GM23338 (cell line): Measurements from ENCODE around the gene USP10. TPM values are rescaled to one million over a fixed set of nuclear protein-coding genes. Genes with fewer than 3 reads are reported as not detected.
A peak's percentile ranks its signal among the peaks of the same experiment; 100 is the strongest.

Experiments
- ATAC-seq: fragments of 200-7000 bp; cut with Tn5 transposase; 3 replicates; pipeline ENCODE4 v1.9.1; 2020
- DNase-seq: peaks from one replicate; pipeline ENCODE4 v3.0.0-alpha.2; 2015; ENCODE audit warnings: low spot score
- H2AFZ ChIP-seq: fragments of 200-600 bp; sonication (generic); 2 replicates; pipeline ENCODE4 v1.8.0; 2016; ENCODE audit warnings: antibody characterized with exemption, mild to moderate bottlenecking, moderate library complexity
- H3F3A ChIP-seq: fragments of 200-600 bp; sonication (generic); replicated peaks from 2 replicates; pipeline ENCODE4 v1.8.0; 2017; ENCODE audit warnings: antibody characterized with exemption, mixed run types, low read depth
- H3K27ac ChIP-seq: fragments of 200-600 bp; sonication (generic); 2 replicates; pipeline ENCODE4 v1.6.1; 2016; ENCODE audit warnings: low read depth
- H3K27me3 ChIP-seq: fragments of 200-600 bp; sonication (generic); 2 replicates; pipeline ENCODE4 v1.8.0; 2016; ENCODE audit warnings: mild to moderate bottlenecking, mixed run types, moderate library complexity; ENCODE audit not compliant: insufficient read depth
- H3K36me3 ChIP-seq: fragments of 200-600 bp; sonication (generic); 2 replicates; pipeline ENCODE4 v1.8.0; 2016; ENCODE audit warnings: mild to moderate bottlenecking; ENCODE audit not compliant: insufficient read depth
- H3K4me1 ChIP-seq: fragments of 200-600 bp; sonication (generic); 2 replicates; pipeline ENCODE4 v1.8.0; 2016; ENCODE audit warnings: mild to moderate bottlenecking, moderate library complexity; ENCODE audit not compliant: insufficient read depth
- H3K4me2 ChIP-seq: fragments of 200-600 bp; sonication (generic); 2 replicates; pipeline ENCODE4 v1.7.1; 2017; ENCODE audit warnings: mixed run types
- H3K4me3 ChIP-seq: fragments of 200-600 bp; sonication (generic); 2 replicates; pipeline ENCODE4 v1.6.1; 2016; ENCODE audit warnings: mixed run types
- H3K79me2 ChIP-seq: fragments of 200-600 bp; sonication (generic); replicated peaks from 2 replicates; pipeline ENCODE4 v1.8.0; 2017; ENCODE audit warnings: mild to moderate bottlenecking; ENCODE audit not compliant: insufficient read depth
- H3K9me2 ChIP-seq: fragments of 200-600 bp; sonication (generic); 2 replicates; pipeline ENCODE4 v1.8.0; 2017; ENCODE audit not compliant: insufficient read depth
- H4K20me1 ChIP-seq: fragments of 200-600 bp; sonication (generic); replicated peaks from 2 replicates; pipeline ENCODE4 v1.8.0; 2017; ENCODE audit warnings: mild to moderate bottlenecking; ENCODE audit not compliant: insufficient read depth
- H3K27ac Mint-ChIP-seq: 2 replicates; pipeline ENCODE4 v1.8.0; 2020; ENCODE audit warnings: inconsistent platforms, mild to moderate bottlenecking, moderate library complexity, mixed read lengths
- H3K27me3 Mint-ChIP-seq: 3 replicates; pipeline ENCODE4 v1.8.0; 2022; ENCODE audit warnings: low read depth, mild to moderate bottlenecking, moderate library complexity, mixed read lengths, inconsistent platforms; ENCODE audit not compliant: insufficient read depth, poor library complexity
- H3K36me3 Mint-ChIP-seq: 3 replicates; pipeline ENCODE4 v1.8.0; 2021; ENCODE audit warnings: low read depth, mild to moderate bottlenecking, inconsistent platforms, moderate library complexity, mixed read lengths
- H3K4me1 Mint-ChIP-seq: 3 replicates; pipeline ENCODE4 v1.8.0; 2020; ENCODE audit warnings: mild to moderate bottlenecking, inconsistent platforms, mixed read lengths
- H3K4me3 Mint-ChIP-seq: 3 replicates; pipeline ENCODE4 v1.8.0; 2021; ENCODE audit warnings: moderate library complexity, mild to moderate bottlenecking, inconsistent platforms, mixed read lengths
- H3K9me3 Mint-ChIP-seq: 3 replicates; pipeline ENCODE4 v1.8.0; 2020; ENCODE audit warnings: moderate library complexity, mild to moderate bottlenecking, inconsistent platforms, mixed read lengths
- CREB1 ChIP-seq: fragments of 250-450 bp; sonication (Bioruptor Pico); IDR thresholded peaks from 2 replicates; pipeline ENCODE4 v1.5.0; 2020; ENCODE audit warnings: low read depth, mild to moderate bottlenecking, moderate library complexity
- EZH2 ChIP-seq: fragments of 200-600 bp; sonication (generic); IDR thresholded peaks from one replicate; pipeline ENCODE4 v1.8.0; 2017; ENCODE audit warnings: antibody characterized with exemption, mild to moderate bottlenecking, low read depth; ENCODE audit not compliant: unreplicated experiment
- EZH2phosphoT487 ChIP-seq: fragments of 200-600 bp; sonication (generic); IDR thresholded peaks from one replicate; pipeline ENCODE4 v1.8.1; 2018; ENCODE audit warnings: antibody characterized with exemption; ENCODE audit not compliant: unreplicated experiment
- NANOG ChIP-seq: IDR thresholded peaks from 2 replicates; pipeline ENCODE4 v1.6.1; 2016; ENCODE audit warnings: antibody characterized with exemption, borderline replicate concordance
- POLR2AphosphoS5 ChIP-seq: IDR thresholded peaks from 2 replicates; pipeline ENCODE4 v1.6.1; 2016; ENCODE audit warnings: antibody characterized with exemption, low read depth
- STAT1 ChIP-seq: IDR thresholded peaks from one replicate; pipeline ENCODE4 v1.6.1; 2016; ENCODE audit warnings: antibody characterized with exemption; ENCODE audit not compliant: unreplicated experiment
- ZNF462 ChIP-seq: fragments of 250-450 bp; sonication (Bioruptor Pico); IDR thresholded peaks from 2 replicates; pipeline ENCODE4 v1.5.0; 2020; ENCODE audit warnings: mild to moderate bottlenecking, moderate library complexity
- polyA plus RNA-seq: library from polyadenylated mRNA; unstranded; fragments of >200 nt; fragmentation: Nextera tagmentation; extraction: Ambion mirVana; gene quantifications from 2 replicates; pipeline ENCODE4 v1.2.1, GENCODE V29; 2016
- total RNA-seq: library from RNA; depleted of rRNA; stranded (reverse); fragments of >200 nt; shearing (Covaris generic); gene quantifications from 2 replicates; pipeline ENCODE4 v1.2.3, GENCODE V29; 2014

The USP10 gene
- total and polyA plus RNA-seq, 2 experiments from 2014 or later = 158 to 194 TPM

GRCh38 chr16:84699147-84699711 lies 571 bp upstream of the USP10 start:
- Histone ChIP-seq H4K20me1 (peaks cover 36% of the 10 kb centered on the region), H3K4me1 (peaks cover 37% of the 10 kb centered on the region), H3K4me2 (peak overlapping the region; percentile 95), H3K79me2 (peaks cover 41% of the 10 kb centered on the region), H3K27me3 (no peaks in the 10 kb centered on the region), H3F3A (no peaks in the 10 kb centered on the region), H3K4me3 (peak overlapping the region; percentile 67), H2AFZ (peak overlapping the region; percentile 94), H3K9me2 (peaks cover 5% of the 10 kb centered on the region; the same call in 1 of the 2 replicates), H3K36me3 (no peaks in the 10 kb centered on the region), H3K27ac (peak overlapping the region; percentile 91)
- TF ChIP-seq EZH2 (no peak), EZH2phosphoT487 (no peak), POLR2AphosphoS5 (no peak), ZNF462 (no peak), CREB1 (CRISPR knock-in tag) (no peak), STAT1 (no peak), NANOG (no peak)
- Mint-ChIP-seq H3K4me3 (peak overlapping the region; percentile 99), H3K27me3 (peaks cover 12% of the 10 kb centered on the region), H3K4me1 (peaks cover 25% of the 10 kb centered on the region), H3K9me3 (no peaks in the 10 kb centered on the region; the same call in 2 of the 3 replicates), H3K27ac (peak overlapping the region; percentile 92), H3K36me3 (peaks cover 2% of the 10 kb centered on the region; the same call in 2 of the 3 replicates)
- DNase-seq (no peak), ATAC-seq (no peak)
